HEK293T (cell line): Measurements from ENCODE around the gene CA5A.
"Not testable (repeated sequence)": the region's sequence is repeated elsewhere in the genome, so short reads cannot be mapped to it uniquely, and the experiment has no call there.

ENCODE experiments used
- BHLHE40 ChIP-seq: fragments of 450-650 bp; IDR thresholded peaks from 2 replicates; pipeline ENCODE4 v1.6.1; 2016; ENCODE audit warnings: mild to moderate bottlenecking, moderate library complexity, borderline replicate concordance
- ELF4 ChIP-seq: fragments of 450-650 bp; IDR thresholded peaks from 2 replicates; pipeline ENCODE4 v1.6.1; 2017; ENCODE audit warnings: antibody characterized with exemption
- FOXA1 ChIP-seq: fragments of 450-650 bp; IDR thresholded peaks from 2 replicates; pipeline ENCODE4 v1.6.1; 2016; ENCODE audit warnings: mild to moderate bottlenecking
- FOXM1 ChIP-seq: fragments of 450-650 bp; IDR thresholded peaks from 2 replicates; pipeline ENCODE4 v1.6.1; 2017; ENCODE audit warnings: mild to moderate bottlenecking, borderline replicate concordance
- HDGF ChIP-seq: fragments of 450-650 bp; IDR thresholded peaks from 2 replicates; pipeline ENCODE4 v1.6.1; 2017; ENCODE audit warnings: antibody characterized with exemption, borderline replicate concordance
- LEF1 ChIP-seq: fragments of 450-650 bp; IDR thresholded peaks from 2 replicates; pipeline ENCODE4 v1.6.1; 2017; ENCODE audit warnings: mild to moderate bottlenecking, borderline replicate concordance
- PKNOX1 ChIP-seq: fragments of 450-650 bp; IDR thresholded peaks from 2 replicates; pipeline ENCODE4 v1.6.1; 2016
- SP1 ChIP-seq: fragments of 450-650 bp; IDR thresholded peaks from 2 replicates; pipeline ENCODE4 v1.6.1; 2017
- TARDBP ChIP-seq: fragments of 450-650 bp; IDR thresholded peaks from 2 replicates; pipeline ENCODE4 v1.6.1; 2016
- ZNF384 ChIP-seq: fragments of 450-650 bp; IDR thresholded peaks from 2 replicates; pipeline ENCODE4 v1.6.1; 2016

- not testable (repeated sequence) for TF ChIP-seq FOXA1, LEF1, BHLHE40, FOXM1, SP1, ELF4, ZNF384, HDGF, PKNOX1, TARDBP
Measured at GRCh38 chr16:87862597-87863326, 73.6 kb downstream of the CA5A start.
